NAMALWA (cell line): Measurements from ENCODE around the gene UBE2L5.
"Not testable (repeated sequence)": the region's sequence is repeated elsewhere in the genome, so short reads cannot be mapped to it uniquely, and the experiment has no call there.

Source experiments
- DNase-seq: peaks from one replicate; pipeline ENCODE4 v3.0.0-alpha.2; 2015; ENCODE audit warnings: low spot score

The UBE2L5 gene

GRCh38 chr13:30440910-30441703 is 18.8 kb downstream of the UBE2L5 start:
- peak; percentile 28 for DNase-seq

DNA sequence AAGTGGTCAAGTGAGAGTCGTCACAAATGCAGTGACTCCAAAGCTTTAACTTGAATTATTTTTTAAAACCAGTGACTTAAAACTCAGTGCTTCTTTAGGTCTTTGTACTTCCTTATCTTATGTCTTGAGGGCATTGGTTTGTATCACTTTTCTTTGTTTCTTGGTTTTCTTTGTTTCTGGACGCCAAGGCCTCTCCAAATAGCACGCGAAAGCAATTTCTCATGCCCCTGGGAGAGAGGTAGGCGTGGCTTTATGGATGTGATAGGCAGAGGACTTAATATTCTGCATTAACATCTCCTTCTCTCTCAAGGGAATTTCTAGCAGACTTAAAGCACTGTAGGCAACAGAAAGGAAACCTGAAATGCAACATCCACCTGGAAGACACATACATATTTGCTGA is 20.6 kb downstream of the UBE2L5 start:
- DNase-seq: peak; percentile 90

- DNase-seq: not testable (repeated sequence)
Measured at GRCh38 chr13:30443491-30443890, 21.2 kb downstream of the UBE2L5 start.

DNA sequence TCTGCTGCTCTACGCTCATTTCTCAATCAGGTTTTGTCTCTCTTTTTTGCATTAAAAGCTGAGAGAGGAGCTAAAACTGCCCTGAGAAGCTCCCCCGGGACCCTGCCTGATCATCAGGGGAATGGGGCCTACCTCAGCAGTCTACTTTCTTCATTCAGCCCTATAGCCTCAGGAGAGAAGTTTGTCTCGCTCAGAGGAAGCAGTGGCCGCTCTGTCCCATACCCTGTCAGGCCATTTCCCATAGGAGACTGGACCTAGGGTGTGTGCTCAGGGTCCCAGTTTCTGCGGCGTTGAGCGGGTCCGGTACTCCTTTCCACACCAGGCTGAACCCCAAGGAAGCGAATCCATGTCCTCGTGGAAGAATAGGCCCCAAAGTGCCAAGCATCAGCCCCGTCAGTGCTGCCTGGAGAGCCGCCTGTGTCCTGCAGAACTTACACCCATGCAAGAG is 21.7 kb downstream of the UBE2L5 start:
- peak; percentile 97 for DNase-seq

DNA sequence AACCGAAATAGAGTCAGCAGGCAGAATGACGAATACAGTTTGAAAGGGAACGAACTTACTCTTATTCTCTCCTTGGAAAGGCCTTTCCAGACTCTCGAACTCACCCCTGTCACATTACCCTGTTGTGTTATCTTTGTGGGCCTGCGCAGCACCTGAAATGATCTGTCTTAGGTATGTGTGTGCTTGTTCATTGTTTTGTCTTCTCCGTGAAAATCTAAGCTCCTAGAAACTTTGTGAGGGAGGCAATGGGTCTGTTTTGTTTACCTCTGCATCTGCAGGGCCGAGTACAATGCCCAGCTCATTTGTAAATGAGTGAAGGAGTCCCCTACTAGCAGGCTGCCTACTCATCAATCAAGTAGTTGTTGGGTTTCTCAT is 23.8 kb downstream of the UBE2L5 start:
- peak; percentile 69 for DNase-seq

DNA sequence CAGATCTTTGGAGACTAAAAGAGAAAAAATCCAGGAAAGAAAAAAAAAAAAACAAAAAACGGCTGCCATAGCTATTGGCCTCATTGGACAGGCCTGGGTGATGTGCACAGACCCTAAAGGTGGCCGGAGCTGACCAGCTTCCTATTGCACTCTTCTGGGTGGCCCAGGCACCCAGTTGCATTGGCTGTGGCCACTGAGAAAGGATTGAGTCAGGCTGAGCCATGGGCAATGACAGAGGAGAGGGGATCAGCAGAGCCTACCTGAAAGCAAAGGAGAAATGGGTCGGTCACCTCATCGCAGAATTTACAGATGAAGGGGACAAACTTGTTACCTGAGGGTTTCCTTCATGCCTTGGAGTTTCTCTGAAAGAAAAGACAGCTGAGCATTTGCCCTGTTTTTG is 26.1 kb downstream of the UBE2L5 start:
- no peak for DNase-seq

GRCh38 chr13:30450066-30450465 is 27.8 kb downstream of the UBE2L5 start:
- DNase-seq: no peak

GRCh38 chr13:30451476-30451875 is 29.2 kb downstream of the UBE2L5 start:
- DNase-seq: not testable (repeated sequence)

GRCh38 chr13:30453727-30454126 is 31.4 kb downstream of the UBE2L5 start:
- peak; percentile 78 for DNase-seq

- DNase-seq: no peak
Measured at GRCh38 chr13:30454991-30455390, 32.7 kb downstream of the UBE2L5 start.

DNA sequence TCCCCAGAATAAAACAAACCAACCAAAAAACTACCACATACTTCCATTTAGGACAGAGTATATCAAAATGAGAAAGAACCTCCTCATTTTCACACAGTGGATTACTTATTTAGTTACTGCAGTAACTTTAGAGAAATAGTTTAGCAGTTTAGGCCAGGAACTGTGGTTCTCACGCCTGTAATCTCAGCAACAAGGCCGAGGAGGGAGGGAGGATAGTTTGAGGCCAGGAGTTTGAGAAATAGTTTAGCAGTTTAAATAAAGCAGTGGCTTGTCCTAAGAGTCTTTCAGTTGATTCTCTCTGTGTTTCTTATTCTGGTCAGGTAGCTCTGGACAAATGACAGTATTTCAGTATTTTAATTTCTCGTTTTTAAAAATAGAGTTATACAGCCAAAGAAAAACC is 34.0 kb downstream of the UBE2L5 start:
- peak; percentile 46 for DNase-seq

DNA sequence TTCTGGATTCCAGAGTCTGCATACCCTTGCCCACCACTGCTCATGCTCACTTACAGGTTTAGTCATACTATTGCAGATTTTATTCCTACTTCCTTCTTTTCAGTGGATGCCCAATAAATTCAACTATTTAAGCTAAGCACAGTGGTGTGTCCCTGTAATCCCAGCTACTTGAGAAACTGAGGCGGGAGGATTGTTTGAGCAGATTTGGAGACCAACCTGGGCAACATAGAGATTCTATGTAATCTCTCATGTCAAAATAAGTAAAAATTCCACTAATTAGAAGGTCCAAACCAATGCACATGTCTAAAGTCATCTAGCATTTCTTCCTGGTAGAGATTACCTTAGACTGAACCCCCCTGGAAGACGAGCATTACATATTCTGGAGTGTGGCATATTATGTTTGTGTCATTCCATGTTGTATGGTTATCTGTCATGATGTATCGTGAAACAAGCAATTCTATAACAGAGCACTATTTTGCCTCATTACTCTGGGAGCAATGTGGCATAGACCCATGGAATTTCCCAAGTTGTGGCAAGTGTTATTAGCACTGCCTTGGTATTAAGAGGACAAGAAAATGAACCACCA is 35.1 kb downstream of the UBE2L5 start:
- DNase-seq: peak; percentile 35

DNA sequence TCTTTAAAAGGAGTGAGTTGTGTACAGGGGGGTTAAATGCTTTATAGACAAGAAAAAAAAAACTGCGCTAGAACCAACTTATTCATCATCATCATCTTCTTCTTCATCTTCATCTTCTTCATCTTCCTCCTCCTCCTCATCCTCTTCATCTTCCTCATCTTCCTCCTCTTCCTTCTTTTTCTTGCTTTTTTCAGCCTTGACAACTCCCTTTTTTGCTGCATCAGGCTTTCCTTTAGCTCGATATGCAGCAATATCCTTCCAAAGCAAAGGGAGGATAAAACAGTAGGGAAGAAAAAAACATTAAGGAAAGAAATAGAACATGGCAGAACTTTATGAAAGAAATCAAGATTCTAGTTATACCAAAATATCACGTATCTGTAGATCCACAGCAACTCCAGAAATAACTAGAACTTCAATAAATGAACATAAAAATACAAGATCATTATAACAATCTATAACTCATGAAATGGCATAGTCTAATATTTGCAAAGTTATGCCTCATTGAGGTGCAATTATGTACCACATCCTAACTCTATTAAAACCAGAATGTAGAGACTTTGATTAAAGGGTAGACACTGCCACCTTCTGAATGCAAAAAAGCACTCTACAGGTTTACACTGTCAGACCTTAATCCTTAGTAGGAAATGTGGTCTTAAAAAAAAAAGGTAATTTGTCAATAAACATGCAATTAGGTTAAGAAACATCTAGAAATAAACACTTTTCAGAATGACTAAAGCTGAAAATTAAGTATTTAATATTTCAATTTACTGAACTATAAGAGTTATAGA is 39.2 kb downstream of the UBE2L5 start:
- peak; percentile 68 for DNase-seq

- DNase-seq: peak; percentile 72
Measured at GRCh38 chr13:30463787-30464495, 41.6 kb downstream of the UBE2L5 start.

GRCh38 chr13:30464496-30465342 is 42.4 kb downstream of the UBE2L5 start:
- DNase-seq: peak; percentile 74

GRCh38 chr13:30465343-30465592 is 43.0 kb downstream of the UBE2L5 start:
- DNase-seq: no peak

DNA sequence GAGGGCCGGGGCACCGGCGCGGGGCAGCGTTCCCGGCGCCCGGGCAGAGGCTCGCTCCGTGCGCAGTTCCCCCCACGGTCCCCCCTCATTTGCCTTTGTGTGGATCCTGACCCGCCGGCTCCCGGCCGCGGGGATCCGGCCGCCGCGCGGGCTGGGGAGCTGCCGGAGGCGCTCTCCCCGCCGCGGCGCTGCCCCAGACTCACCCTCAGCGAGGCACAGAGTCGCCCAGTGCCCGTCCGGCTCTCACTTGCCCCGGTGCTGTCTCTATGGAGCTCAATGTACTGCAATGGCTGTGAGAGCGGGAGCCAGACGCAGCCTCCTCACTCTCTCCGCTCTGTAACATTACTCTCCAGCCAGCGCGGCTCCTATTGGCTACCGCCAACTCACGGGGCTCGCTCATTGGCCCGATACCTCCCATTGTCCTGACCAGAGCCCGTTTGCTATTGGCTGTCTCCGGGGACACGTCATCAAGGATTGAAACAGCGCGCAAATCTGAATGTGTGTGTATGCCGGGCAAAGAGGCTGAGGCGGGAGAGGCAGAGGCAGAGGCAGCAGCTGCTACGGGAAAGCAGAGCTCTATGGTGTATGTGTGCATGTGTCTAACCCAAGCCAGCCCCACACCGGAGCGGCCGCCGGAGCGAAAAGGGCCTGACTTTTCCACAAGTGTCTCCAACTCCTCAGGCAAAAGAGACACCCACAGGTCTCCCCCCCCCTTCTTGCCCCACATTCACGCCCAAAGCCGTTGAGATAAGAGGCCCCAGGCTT is 43.5 kb downstream of the UBE2L5 start, which contains the start of gene HMGB1:
HMGB1 (minus strand) TSS at position 344 of the 765 bp plus-strand sequence. CDS start 2,256 bp downstream, outside the sequence.
- DNase-seq: peak; percentile 100

DNA sequence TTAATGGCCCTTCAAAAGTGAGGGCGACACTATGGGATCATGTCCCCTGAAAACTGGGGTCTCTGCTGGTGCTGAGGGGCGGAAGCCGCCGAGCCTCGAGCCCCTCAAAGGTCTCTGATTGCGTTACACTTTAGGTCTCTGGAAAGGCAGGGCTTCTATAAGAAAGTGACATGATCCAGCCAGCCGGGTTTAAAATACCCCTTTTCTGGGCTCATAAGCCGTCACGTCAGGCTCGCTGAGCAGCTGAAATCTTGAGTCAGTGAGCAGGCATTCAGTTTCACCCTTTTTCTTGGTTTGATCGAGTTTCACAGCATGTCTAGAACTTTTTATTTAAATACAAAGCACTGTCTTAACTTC is 44.0 kb downstream of the UBE2L5 start:
- peak; percentile 79 for DNase-seq

GRCh38 chr13:30466841-30467252 is 44.6 kb downstream of the UBE2L5 start:
- peak; percentile 78 for DNase-seq

- DNase-seq: no peak
Measured at GRCh38 chr13:30473675-30474074, 51.4 kb downstream of the UBE2L5 start.
